ENCODE measurements around the gene AOX1.

Gene AOX1

DNA sequence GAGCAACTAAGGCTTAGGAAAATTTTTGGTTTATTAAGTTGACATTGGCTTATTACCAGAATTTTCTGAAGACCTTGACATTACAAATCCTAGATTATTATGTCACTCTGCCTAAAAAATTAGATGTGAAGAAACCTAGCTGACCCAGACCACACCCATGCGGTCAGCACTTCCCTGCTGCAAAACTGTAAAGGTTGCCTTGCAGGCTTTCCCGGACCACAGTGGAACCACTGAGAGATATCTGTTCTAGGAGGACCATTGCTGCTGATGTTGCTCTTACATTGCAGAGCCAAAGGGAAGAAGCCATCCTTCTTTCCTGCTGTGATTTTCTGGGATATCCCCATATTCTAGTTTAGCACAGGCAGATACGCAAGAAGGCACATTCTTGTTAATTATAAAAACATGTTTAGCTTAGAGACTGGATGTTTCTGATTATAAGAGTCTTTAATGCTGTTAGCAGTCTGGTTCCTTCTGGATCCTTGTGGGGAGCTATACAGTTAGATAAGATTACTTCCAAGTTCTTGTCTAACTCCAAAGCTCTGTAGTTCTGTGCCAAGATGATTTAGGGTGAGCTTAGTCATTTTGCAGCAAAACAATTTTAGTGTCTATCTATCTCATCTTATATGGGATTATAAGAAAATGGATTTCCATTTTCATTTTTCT, 70.2 kb downstream of the AOX1 start:
- TF ChIP-seq ZFX (IDR thresholded peaks at IDR 0.05), result no peak
- TF ChIP-seq, protein P1, sequence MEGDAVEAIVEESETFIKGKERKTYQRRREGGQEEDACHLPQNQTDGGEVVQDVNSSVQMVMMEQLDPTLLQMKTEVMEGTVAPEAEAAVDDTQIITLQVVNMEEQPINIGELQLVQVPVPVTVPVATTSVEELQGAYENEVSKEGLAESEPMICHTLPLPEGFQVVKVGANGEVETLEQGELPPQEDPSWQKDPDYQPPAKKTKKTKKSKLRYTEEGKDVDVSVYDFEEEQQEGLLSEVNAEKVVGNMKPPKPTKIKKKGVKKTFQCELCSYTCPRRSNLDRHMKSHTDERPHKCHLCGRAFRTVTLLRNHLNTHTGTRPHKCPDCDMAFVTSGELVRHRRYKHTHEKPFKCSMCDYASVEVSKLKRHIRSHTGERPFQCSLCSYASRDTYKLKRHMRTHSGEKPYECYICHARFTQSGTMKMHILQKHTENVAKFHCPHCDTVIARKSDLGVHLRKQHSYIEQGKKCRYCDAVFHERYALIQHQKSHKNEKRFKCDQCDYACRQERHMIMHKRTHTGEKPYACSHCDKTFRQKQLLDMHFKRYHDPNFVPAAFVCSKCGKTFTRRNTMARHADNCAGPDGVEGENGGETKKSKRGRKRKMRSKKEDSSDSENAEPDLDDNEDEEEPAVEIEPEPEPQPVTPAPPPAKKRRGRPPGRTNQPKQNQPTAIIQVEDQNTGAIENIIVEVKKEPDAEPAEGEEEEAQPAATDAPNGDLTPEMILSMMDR (conservative IDR thresholded peaks at IDR 0.05), result no peak
- H3K27ac ChIP-seq, result no peak overlapping the region

DNA sequence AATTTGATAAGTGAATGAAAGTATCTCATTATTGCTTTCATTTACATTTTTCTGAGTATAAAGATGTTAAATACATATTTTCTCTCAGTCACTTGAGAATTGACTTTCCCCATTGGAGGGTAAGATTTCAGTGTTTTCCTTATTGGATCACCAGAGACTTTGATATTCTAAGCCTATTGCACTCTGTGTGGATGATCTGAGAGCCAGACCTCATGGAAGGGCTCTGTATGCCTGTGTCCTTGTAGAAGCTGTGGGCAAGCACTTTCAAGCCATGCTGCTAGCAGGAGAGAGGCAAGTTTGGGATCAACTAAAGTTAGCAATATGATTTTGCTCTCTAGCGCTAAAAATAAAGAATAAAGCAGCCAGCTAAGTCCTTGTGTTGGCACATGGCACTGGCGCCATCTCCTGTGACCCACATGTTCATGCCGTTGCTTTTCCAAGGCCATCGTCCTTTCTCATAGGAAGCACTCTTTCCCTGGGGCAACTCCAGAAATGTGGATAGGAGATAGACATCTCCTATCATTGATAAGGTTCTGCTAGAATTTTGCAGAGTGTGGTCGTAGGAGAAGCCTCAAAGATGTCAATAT, 72.6 kb downstream of the AOX1 start:
- H3K27ac ChIP-seq, result no peak overlapping the region; the same call in 1 of the 2 replicates
- TF ChIP-seq, protein P1 (conservative IDR thresholded peaks at IDR 0.05), result no peak
- TF ChIP-seq ZFX (IDR thresholded peaks at IDR 0.05), result no peak

- TF ChIP-seq, protein P1 (conservative IDR thresholded peaks at IDR 0.05), result no peak
- TF ChIP-seq ZFX (IDR thresholded peaks at IDR 0.05), result no peak
- H3K27ac ChIP-seq, result no peak overlapping the region; the same call in 1 of the 2 replicates
Observed at GRCh38 chr2:200659410-200659809, 73.6 kb downstream of the AOX1 start.

GRCh38 chr2:200661477-200661876, 75.7 kb downstream of the AOX1 start:
- TF ChIP-seq, protein P1 (conservative IDR thresholded peaks at IDR 0.05), result no peak
- no peak for TF ChIP-seq ZFX (IDR thresholded peaks at IDR 0.05)
- H3K27ac ChIP-seq, result no peak overlapping the region

DNA sequence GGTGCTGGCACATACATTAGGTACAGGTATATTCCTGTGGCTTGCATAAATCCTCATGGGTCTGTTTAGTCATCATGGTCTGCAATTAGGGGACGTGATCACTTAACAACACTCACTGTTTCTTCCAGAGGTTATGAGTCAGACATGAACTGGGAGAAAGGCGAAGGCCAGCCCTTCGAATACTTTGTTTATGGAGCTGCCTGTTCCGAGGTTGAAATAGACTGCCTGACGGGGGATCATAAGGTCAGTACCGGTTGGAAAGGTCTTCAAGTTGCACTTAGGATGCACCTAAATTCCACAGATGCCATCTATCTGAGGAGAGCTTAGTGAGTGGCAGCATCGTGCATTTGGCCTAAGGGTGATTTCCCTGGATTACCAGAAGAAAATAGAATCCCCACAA, 76.9 kb downstream of the AOX1 start:
- no peak overlapping the region for H3K27ac ChIP-seq
- TF ChIP-seq, protein P1 (conservative IDR thresholded peaks at IDR 0.05), result no peak
- TF ChIP-seq ZFX (IDR thresholded peaks at IDR 0.05), result no peak

- H3K27ac ChIP-seq, result peak overlapping the region; percentile 94
- TF ChIP-seq, protein P1 (conservative IDR thresholded peaks at IDR 0.05), result no peak
- TF ChIP-seq ZFX (IDR thresholded peaks at IDR 0.05), result no peak
Observed at GRCh38 chr2:200664770-200665494, 79.1 kb downstream of the AOX1 start.
